Measurements from ENCODE around the gene NUDCD3.

- TF ChIP-seq, protein P1, sequence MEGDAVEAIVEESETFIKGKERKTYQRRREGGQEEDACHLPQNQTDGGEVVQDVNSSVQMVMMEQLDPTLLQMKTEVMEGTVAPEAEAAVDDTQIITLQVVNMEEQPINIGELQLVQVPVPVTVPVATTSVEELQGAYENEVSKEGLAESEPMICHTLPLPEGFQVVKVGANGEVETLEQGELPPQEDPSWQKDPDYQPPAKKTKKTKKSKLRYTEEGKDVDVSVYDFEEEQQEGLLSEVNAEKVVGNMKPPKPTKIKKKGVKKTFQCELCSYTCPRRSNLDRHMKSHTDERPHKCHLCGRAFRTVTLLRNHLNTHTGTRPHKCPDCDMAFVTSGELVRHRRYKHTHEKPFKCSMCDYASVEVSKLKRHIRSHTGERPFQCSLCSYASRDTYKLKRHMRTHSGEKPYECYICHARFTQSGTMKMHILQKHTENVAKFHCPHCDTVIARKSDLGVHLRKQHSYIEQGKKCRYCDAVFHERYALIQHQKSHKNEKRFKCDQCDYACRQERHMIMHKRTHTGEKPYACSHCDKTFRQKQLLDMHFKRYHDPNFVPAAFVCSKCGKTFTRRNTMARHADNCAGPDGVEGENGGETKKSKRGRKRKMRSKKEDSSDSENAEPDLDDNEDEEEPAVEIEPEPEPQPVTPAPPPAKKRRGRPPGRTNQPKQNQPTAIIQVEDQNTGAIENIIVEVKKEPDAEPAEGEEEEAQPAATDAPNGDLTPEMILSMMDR (conservative IDR thresholded peaks at IDR 0.05 in 1 of 2, IDR thresholded peaks at IDR 0.05 in 1 of 2; ENCODE audit: extremely low read depth in 1 of 2, insufficient read depth in 1 of 2, low read depth in 1 of 2, low read length in 2 of 2), result no peak
- no peak for TF ChIP-seq EZH2 (IDR thresholded peaks at IDR 0.05; ENCODE audit: borderline replicate concordance, low read length)
Measured at GRCh38 chr7:44400033-44400511, 90.4 kb downstream of the NUDCD3 start.
